OCI-LY1 (cell line): Measurements from ENCODE around the gene RER1.

Experiments used
- CTCF ChIP-seq: fragments of 200-600 bp; sonication (generic), shearing (Covaris generic); IDR thresholded peaks from 2 replicates; pipeline ENCODE4 v1.5.1; 2017; ENCODE audit warnings: mild to moderate bottlenecking, antibody characterized with exemption, low read length, moderate library complexity, mixed read lengths
- EZH2 ChIP-seq: fragments of 200-600 bp; sonication (generic), shearing (Covaris generic); IDR thresholded peaks from 2 replicates; pipeline ENCODE4 v1.8.0; 2017; ENCODE audit warnings: borderline replicate concordance, mixed run types, mild to moderate bottlenecking, antibody characterized with exemption, low read length, moderate library complexity, mixed read lengths

- TF ChIP-seq CTCF: no peak
- TF ChIP-seq EZH2: no peak
Observed at GRCh38 chr1:2436876-2437275, 45.2 kb downstream of the RER1 start.
